HG02870 (cell line): ENCODE measurements around the gene SLC46A1.
"Not testable (repeated sequence)": the region's sequence is repeated elsewhere in the genome, so short reads cannot be mapped to it uniquely, and the experiment has no call there.

Source experiments
- ATAC-seq: cut with Tn5 transposase; IDR thresholded peaks from one replicate; pipeline ENCODE4 v1.9.1; 2021; ENCODE audit warnings: mild to moderate bottlenecking, moderate library complexity; ENCODE audit not compliant: unreplicated experiment

Gene SLC46A1

GRCh38 chr17:28405632-28406472, at the start of gene SLC46A1:
Gene SLC46A1 (minus strand): TSS chr17:28406212. CDS start chr17:28406114, 98 bp downstream.
- ATAC-seq = peak; percentile 63

GRCh38 chr17:28449859-28450258, 43.8 kb upstream of the SLC46A1 start:
- ATAC-seq = no peak

- no peak for ATAC-seq
Measured at GRCh38 chr17:28447396-28447760, 41.4 kb upstream of the SLC46A1 start.

GRCh38 chr17:28446716-28447395, 40.8 kb upstream of the SLC46A1 start:
- no peak for ATAC-seq

GRCh38 chr17:28443901-28444638, 38.1 kb upstream of the SLC46A1 start:
- no peak for ATAC-seq

GRCh38 chr17:28434326-28434725, 28.3 kb upstream of the SLC46A1 start:
- ATAC-seq = not testable (repeated sequence)

- no peak for ATAC-seq
Measured at GRCh38 chr17:28433721-28434120, 27.7 kb upstream of the SLC46A1 start.

GRCh38 chr17:28427982-28428381, 22.0 kb upstream of the SLC46A1 start:
- not testable (repeated sequence) for ATAC-seq

- ATAC-seq = no peak
Measured at GRCh38 chr17:28427371-28427770, 21.4 kb upstream of the SLC46A1 start.

GRCh38 chr17:28426081-28426519, 20.1 kb upstream of the SLC46A1 start:
- no peak for ATAC-seq

GRCh38 chr17:28425206-28425605, 19.2 kb upstream of the SLC46A1 start:
- ATAC-seq = no peak

- no peak for ATAC-seq
Measured at GRCh38 chr17:28421787-28422305, 15.8 kb upstream of the SLC46A1 start.

- no peak for ATAC-seq
Measured at GRCh38 chr17:28416703-28417311, 10.8 kb upstream of the SLC46A1 start.

GRCh38 chr17:28415886-28416285, 9.9 kb upstream of the SLC46A1 start:
- no peak for ATAC-seq

GRCh38 chr17:28413804-28414203, 7.8 kb upstream of the SLC46A1 start:
- no peak for ATAC-seq

- ATAC-seq = no peak
Measured at GRCh38 chr17:28412099-28412498, 6.1 kb upstream of the SLC46A1 start.

- ATAC-seq = no peak
Measured at GRCh38 chr17:28407974-28408306, 1.9 kb upstream of the SLC46A1 start.

- ATAC-seq = no peak
Measured at GRCh38 chr17:28407130-28407973, 1.3 kb upstream of the SLC46A1 start.

- ATAC-seq = peak; percentile 14
Measured at GRCh38 chr17:28406473-28406814, 432 bp upstream of the SLC46A1 start.
